Ovary (tissue), 3 donors: Measurements from ENCODE around the gene TTC36.
A peak's percentile ranks its signal among the peaks of the same experiment; 100 is the strongest.

Experiments
- CTCF ChIP-seq, 3 donors: fragments of 450-650 bp in 2 of 3; fragments of 200-600 bp in 1 of 3; IDR thresholded peaks; one replicate each; pipeline versions ENCODE4 v1.5.1 to v1.8.0; 2016 to 2022; ENCODE audit warnings: antibody characterized with exemption in 3 of 3, mild to moderate bottlenecking in 1 of 3
- EP300 ChIP-seq: sonication (generic); formaldehyde crosslinking; IDR thresholded peaks from one replicate; pipeline ENCODE4 v1.6.1; 2017; ENCODE audit warnings: antibody characterized with exemption
- POLR2A ChIP-seq: fragments of 450-650 bp; IDR thresholded peaks from one replicate; pipeline ENCODE4 v1.6.1; 2017; ENCODE audit warnings: antibody characterized with exemption, mild to moderate bottlenecking, moderate library complexity
- donor health status: DM: no; HTN: no; CAD: no.

- TF ChIP-seq POLR2A (peak; percentile 18), EP300 (no peak), CTCF (IDR thresholded peaks at IDR 0.05) (no peak)
Observed at GRCh38 chr11:118530683-118531596, 3.7 kb downstream of the TTC36 start, which contains the start of gene TMEM25.
